ENCODE measurements around the gene E2F4.

- TF ChIP-seq CTCF (IDR thresholded peaks at IDR 0.05) (no peak), POLR2A (IDR thresholded peaks at IDR 0.05) (no peak)
These were observed 6.3 kb upstream of the E2F4 start for GRCh38 chr16:67185651-67186134.
